Endometrial microvascular endothelial cells (primary cell): ENCODE data around the gene CFAP141. TPM values are rescaled to one million over a fixed set of nuclear protein-coding genes. Genes with fewer than 3 reads are reported as not detected.

ENCODE experiments used
- in situ Hi-C: cut with HindIII; loops from 2 replicates; pipeline ENCODE4 v1.10.0; 2017; ENCODE audit warnings: low sequenced_read_pairs, low pct_unique_long_range_greater_than_20kb; ENCODE audit errors: inconsistent ontology term
- total RNA-seq: library from RNA; depleted of rRNA; stranded (reverse); fragments of >200 nt; gene quantifications from one replicate; pipeline ENCODE4 v1.2.3, GENCODE V29; 2015; ENCODE audit errors: inconsistent ontology term

The CFAP141 gene
- total RNA-seq, 1 donor from 2014 or later = not detected

DNA sequence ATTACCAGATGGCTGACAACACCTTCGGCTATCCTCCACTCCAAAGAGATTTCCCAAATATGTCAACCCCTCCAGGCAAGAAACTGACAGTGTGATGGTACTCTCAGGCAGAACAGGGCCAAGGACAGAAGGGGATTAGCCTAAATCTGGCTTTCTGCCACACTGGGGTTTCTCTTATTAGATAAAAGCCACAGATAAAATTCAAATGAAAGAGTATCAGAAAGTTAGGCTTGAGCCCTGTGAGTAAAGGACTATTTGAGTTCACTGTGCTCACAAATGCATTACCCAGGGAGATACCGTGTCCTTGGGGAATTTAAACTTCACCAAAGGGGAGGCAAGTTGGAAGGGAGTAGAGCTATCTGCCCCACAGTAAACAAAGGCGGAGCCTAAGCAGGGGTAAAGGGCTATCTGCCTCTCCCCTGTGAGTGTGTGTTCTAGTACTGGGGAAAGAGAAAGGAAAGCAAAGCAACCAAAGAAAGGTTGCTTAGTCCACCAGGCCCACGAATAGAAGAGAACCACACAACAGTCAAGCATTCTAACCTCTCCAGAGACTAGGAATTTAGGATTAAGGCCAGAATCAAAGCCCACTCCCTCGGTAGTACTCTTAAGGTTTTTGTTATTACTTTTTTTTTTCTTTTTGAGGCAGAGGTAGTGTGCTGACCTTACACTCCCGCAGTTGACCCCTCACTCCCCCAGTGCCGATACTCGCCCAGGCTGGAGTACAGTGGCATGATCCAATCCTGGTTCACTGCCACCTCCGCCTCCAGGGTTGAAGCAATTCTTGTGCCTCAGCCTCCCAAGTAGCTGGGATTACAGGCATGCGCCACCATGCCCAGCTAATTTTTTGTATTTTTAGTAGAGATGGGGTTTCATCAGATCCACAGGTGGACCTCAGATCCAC, 27.0 kb downstream of the CFAP141 start:
- in situ Hi-C loops = no loop called here

DNA sequence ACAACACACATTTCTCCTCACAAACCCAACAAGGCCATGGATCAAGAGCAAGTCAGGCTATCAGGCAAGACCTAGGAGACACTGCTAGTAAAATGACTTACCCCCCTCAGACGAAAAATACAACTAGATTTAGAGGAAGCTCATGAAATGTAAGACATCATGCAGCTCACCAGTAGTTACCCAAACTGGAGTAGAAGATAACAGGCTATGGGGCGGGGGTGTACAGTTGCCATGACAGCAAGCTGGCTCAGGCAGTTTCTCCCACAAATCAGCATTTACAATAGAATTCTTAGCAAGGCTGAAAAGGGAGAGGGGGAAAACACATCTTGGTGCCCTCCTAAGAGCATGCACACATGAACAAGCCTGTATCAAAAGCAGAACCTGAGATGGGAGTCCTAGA, 28.1 kb downstream of the CFAP141 start:
- in situ Hi-C loops = no loop called here

DNA sequence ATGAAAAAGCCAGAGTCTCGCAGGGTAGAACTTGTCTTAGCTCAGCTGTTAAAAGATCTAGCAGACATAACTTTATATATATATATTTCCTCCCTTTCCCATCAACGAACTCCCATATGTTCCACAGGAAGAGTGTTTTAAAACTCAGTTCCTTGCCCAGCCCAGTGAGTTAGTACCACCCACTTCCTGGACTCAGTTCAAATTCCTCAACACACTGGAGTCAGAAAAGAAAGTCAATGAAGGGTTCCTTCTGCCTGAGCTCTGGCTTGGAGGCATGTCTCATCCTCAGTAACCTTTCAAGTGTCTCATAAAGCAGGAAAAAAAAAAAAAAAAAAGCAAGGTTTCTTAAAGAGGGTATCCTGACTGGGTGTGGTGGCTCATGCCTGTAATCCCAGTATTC, 29.8 kb downstream of the CFAP141 start:
- in situ Hi-C loops = no loop called here

DNA sequence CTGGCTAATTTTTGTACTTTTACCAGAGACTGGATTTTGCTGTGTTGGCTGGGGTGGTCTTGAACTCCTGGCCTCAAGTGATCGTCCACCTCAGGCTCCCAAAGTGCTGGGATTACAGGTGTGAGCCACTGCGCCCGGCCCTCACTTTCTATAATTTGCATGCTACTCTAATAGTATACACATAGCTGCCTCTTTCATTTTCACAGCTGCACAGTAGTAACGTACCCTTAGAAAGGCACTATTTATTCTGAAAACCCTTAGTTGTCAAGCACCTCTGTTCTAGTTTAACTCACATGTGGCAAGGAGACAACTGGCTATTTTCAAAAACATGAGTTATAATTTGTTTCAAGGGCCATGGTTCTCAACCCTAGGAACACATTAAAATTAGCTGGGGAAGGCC, 31.5 kb downstream of the CFAP141 start:
- in situ Hi-C loops = no loop called here

DNA sequence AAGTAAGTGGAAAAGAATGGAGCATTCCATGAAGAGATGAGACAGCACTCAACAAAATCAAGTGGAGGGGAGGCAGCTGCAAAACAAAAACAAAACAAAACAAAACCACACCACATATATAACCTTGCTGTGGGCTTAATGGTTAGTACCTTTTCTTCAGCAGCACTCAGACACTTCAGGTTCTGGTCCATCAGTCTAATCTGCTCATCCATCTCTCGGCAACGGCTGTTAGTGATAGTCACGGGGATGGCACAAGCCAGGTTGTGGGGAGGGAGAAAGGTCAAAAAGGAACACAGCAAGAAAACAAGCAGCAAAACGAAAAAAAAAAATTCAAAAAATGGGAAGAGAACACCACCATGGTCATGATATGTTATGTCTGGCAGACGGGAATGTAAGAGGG, 34.3 kb downstream of the CFAP141 start:
- in situ Hi-C loops = no loop called here

DNA sequence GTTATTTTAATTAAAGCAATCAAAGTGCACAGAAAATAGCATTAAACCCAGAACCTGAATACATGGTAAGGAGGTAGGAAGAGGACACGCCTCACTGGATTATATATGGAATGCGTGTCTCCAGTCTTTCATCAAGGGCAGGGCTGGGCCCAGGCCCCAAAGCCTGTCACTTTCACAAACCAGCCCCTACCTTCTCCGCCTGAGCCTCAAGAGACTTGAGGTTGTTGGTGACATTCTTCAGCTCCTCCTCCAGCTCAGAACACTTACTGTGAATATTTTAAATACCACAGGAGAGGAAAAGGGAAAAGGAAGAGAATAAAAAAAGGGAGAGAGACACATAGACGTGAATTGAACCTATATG, 34.9 kb downstream of the CFAP141 start:
- in situ Hi-C loops = no loop called here

DNA sequence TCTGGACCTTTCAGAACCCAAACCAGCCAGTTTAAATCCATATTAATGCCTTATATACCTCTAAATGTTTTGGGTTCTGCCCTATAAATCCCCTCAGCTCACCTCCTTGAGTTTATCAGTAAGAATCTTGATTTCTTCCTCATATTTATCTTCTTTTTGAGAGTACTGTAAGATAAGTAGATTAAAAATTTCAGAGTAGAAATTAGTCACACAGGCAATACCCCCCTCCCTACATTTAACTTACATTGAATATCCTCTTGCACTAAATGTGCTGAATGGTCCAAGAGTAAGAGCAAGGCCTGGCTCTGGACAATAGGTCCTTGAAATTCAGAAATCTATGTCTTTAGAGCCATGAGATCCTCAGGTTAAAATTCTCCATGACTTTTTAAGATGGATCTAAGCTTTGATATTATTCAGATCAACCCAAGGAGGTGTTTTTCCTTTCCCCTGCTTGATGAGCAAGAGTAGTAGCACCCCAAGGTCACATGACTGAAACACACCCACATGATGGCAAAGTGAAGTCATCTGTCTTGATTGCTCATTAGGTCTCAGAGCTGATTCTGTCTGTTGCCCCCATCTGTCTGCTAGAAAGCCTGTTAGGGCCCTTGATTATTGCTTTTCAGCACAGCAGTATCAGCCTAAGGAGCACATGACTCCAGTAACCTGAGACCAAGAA, 35.4 kb downstream of the CFAP141 start:
- in situ Hi-C loops = no loop called here

DNA sequence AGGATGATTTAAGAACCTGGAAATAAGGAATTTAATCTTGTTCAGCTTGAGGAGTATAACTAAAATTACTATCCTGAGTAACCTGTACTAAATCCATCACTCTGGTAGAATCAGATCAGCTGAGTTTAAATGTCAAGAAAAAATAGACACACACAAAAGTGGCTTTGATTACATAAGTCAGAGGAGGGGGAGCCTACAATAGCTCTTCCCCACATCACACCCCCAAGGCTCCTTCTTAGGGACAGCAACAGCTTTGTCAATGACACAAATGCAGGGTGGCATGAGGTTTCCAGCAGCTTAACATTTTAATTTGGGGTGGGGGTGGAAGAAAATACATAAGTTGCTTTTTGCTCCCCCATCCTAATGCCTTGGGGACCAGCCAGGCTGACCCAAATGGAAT, 38.7 kb downstream of the CFAP141 start:
- in situ Hi-C loops = no loop called here

DNA sequence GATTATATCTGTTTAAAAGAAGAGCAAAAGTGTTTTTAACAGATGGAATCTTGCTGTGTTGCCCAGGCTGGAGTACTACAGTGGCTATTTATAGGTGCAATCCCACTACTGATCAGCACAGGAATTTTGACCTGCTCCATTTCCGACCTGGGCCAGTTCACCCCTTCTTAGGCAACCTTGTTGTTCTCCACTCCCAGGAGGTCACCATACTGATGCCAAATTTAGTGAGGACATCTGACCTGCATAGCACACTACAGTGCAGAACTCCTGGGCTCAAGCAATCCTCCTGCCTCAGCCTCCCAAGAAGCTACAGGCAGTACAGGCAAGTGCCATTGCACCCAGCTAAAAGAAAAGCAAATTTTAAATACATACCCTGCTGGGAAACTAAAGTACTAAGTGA, 39.9 kb downstream of the CFAP141 start:
- in situ Hi-C loops = no loop called here

DNA sequence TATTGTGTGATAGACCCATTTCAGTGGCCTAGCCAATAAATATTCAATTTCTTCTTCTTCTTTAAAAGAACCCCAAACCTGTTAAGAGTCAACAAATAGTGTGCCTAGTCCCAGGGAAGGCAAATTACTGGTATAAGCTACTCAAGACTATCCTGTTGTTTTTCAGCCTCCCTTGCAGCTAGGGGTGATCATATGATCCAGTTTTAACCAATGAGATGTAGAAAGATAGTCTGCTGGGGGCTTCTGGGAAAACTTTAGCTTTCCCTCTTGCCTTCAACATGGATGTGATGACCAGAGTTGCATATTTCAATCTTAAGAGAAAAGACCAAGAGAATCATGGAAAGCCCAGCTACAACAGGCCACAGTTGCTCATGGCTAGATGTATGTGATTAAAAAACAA, 46.6 kb downstream of the CFAP141 start:
- in situ Hi-C loops = no loop called here

DNA sequence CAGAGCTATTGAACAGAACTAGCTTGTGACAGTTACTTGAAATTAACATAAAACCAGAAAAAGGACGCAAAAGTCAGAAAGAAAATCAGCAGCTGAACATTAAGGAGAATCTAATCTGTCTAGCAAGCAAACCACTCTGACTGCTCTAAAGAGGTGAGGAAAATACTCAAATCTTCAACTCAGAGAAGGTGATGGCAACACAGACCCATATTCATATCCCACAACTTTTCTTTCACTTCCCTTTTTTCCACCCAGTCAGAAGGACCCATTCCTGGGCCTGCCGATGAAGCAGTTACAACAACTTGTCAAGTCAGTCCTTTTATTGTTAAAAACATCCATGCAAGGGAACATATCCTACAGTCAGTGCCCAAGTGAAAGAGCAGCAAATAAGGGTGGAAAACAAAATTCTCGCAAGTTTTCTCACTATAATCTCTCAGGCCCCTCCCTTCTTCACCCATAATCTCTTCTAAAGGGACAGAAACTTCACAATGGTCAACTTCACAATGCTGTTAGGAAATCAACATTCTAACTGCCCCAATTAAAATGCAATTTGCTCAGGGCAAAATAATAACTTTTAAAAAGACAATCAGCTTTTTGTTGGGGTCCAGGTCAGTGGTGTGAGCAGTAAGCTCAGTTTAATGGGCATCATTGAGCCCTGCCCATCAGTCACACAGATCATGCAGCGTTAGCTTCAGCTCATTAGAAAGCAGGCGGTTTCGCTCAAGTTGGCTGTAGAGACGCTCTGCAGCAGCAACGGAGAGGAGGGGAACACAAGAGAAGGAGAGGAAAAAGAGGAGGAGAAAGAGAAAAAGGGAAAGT, 47.6 kb downstream of the CFAP141 start:
- in situ Hi-C loops = no loop called here

DNA sequence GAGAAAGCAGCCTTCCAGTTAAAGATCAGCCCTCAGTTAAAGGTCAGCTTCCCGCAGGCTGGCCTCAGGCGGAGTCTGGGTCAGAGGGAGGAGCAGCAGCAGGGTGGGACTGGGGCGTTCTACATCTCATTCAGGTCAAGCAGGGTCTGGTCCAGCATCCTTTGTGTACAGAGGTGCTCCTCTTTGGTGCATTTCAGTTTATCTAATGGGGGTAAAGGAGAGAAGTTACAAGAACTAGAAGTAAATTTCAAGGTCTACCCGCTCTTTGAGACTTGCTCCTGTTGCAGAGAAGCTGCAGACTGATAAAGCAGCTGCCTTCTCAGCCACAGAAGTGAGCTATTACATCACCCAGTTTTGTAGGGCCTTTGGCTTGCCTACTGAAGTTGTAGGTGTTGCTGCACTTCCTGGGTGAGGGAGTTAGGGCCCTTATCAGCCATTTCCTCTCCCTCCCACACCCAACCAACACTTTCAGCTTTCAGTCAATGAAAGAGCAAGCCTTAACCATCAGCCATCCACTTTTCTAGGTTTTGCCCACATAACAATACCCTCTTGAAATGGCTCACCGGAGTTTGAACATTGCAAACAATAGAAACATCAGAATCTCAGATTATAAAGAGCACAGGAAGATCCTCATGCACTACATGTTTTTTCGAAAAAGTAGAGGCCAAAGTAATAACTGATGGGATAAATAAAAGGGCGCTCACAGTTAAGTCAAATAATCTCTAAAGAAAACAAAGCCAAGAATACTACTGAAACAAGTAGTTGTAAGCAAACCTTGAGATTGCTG, 48.4 kb downstream of the CFAP141 start:
- in situ Hi-C loops = no loop called here

DNA sequence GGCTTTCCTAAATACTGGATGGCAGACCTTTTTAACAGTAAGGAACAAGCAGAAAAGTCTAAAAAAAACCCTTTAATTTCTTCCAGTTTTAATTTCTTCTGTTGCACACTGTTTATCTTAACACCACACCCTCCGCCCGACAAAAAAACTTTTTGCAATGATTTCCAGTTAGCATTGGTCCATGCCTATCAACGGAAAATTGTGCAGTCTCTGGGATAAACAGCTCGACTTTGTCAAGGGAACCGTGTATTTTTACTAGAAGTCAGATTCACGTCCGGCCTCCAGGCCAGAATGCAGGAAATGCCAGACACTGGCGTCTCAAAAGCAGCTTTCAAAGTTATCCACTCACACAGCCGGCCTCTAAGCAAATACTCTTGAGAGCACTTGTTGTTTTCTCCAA, 50.9 kb downstream of the CFAP141 start:
- in situ Hi-C loops = no loop called here

DNA sequence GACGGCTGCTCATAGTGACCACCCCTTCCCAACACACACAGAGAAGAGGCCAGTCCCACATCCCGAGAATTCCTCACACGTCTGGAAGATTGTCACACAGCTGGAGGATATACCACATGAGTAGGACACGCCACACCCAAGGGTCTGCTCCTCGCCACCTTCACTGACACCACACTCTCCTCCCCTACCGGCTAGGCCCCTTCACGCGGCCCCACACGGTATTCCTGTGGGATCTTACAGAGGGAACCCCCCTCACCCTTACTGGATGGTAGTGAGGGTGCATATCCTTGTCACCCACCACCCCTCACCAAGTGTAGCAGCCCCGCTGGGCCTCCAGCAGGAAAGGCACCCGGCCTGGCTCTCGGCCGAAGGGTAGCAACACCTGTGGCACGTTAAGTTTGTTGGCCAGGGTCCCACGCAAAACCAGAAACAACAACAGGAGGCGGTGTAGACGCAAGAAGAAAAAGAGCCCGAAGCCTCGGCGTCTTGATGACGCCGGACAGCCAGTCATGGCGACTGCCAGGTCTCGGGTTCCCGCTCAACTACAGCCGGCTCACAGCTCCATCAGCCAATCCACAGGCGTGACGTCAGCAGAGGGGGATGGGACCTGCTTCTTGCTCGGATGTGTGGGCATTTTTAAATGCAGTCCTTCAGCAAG, 51.5 kb downstream of the CFAP141 start, which contains the start of gene NUP210L:
TSS of gene NUP210L (minus strand) at position 540 of the 658 bp plus-strand sequence.
- in situ Hi-C loops = no loop called here

DNA sequence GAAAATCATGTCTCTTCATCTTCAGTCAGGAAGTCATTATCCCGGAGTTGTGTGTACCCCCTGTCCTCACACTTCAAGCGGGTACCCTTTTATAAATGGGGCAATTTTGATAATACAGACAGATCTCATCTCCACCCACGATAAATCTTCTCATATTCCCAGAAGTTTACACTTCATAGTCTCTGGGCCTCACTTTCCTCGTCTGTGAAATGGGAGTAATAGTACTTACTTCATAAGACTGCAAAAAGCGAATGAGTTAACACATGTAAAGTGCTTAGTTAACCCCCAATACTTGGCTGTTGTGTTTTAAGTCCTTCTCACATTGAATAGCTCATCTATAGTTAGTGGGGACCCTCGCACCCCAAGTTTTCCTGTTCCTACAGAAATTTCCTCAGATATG, 52.1 kb downstream of the CFAP141 start:
- in situ Hi-C loops = no loop called here

DNA sequence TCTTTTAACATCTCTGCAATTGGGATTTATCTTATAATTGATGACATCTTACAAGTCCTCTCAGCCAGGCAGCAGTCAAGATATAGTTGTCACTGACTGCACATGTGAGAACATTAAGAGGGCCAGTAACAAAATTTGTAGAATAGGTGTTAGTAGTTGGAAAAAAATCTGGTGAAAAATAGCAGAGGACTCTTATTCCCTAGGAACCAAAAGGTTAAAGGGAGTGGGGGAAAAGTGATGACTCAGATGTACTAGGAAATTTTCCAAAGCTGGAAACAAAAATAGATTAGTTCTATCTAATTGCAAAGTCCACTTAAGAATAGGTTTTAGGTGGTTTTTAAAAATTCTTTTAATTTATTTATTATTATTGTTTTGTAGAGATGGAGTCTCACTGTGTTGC, 54.8 kb downstream of the CFAP141 start:
- in situ Hi-C loops = no loop called here
